Stimulated activated CD8-positive, alpha-beta memory T cell treated with anti-CD3 and anti-CD28 coated beads, Interleukin-12 subunit alpha, Interleukin-12 subunit beta, amount 100 ng/mL, for 4 hours (primary cell): ENCODE results near the gene EMCN.

Experiments used
- DNase-seq: peaks from one replicate; pipeline ENCODE4 v3.0.0-alpha.2; 2020; ENCODE audit warnings: low read depth

Gene EMCN

DNA sequence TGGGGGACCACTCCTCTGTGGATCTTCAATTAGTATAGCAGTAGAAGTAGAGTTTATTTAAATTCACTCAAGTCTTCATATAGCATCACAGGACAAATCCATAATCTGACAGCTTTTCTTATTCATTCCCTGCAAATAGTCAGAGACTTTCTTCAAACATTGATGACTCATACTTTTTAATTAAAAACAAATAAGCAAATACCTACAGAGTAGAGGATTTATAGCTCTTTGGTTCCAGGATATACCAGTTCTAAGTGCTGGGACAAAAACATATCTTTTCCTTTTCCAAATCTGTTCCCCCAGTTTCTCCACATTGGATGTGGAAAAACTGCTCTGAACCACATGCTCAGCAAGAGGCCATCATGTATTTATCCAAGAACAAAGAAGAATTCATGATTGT, 24.1 kb downstream of the EMCN start:
- DNase-seq = no peak

DNA sequence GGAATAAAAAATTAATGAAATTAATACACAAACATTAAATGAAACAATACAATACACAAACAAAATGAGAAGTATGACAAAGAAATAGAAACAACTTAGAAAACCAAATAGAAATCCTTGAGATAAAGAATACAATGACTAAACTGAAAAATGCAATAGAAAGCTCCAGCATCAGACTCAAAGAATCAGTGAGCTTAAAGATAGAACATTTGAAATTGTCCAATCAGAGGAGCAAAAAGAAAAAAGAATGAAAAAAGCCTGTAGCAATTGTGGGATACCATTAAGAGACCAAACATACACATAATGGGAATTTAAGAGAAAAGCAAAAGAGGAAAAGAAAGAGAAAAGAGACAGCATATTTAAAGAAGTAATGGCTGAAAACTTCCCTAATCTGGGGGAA, 25.7 kb downstream of the EMCN start:
- no peak for DNase-seq

DNA sequence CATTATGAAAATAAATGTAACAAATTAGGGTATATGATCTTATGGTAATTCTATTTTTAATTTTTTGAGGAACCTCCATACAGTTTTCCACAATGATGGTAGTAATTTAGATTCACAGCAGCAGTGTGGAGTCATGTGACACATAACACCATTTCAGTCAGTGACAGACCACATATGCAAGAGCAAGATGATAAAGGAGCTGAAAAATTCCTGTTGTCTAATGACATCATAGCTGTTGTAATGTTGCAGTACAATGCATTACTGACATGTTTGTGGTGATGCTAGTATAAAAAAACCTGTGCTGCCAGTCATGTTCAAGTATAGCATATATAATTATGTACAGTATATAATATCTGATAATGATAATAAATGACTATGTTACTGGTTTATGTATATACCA, 28.5 kb downstream of the EMCN start:
- no peak for DNase-seq

DNA sequence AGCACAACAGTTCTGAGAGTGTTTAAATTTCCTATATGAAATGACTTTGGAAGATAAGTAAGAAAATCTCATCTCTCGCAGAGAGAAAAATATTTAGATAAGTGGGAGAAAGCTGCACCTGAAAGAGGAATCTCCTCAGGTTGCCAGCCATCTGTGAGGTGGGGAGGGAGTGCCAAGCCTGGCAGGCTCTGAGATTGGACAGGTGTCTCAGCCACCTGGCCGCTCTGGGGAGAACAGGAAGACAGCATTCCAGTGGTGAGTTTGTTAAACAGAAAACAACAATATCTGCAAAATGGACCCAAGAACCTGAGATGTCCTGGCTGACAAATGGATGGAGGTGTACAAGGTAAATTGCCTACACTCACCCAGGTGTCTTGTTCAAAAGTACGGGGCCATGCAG, 31.3 kb downstream of the EMCN start:
- no peak for DNase-seq

DNA sequence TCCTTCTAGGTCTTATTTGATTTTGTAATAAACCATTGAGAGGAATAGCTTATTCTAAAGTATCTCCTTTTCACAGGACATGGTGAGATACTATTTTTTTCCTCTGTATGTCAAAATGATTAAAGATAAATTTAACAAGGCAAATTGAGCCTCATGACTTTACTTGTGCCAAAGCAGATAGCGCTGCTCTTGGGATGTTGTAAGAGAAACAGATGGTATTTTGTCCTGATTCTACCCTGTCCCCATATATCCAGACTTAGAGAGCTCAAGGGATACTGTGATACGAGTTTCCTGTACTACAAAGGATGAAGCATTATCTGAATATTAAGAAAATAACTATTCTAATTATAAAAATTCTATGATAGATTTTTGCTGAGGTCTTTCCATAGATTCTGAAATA, 34.0 kb downstream of the EMCN start:
- no peak for DNase-seq

DNA sequence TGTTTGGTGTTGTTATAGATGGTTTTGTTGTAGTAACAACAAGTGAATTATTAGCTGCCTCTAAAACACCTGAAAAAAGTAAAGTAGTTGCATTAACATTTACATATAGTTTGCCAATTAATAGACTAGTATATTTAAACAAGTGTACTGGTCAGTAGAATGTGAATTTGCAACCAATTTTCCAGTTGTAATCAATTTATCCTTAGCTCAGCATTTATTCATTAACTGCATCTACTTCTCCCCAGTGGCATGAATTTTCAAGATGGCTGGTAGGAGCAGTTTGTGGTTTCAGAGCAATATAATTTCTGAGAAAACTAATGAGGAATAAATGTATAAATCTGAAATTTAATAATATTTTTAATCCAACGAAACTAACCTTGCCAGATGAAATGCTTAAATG, 37.9 kb downstream of the EMCN start:
- DNase-seq = no peak

DNA sequence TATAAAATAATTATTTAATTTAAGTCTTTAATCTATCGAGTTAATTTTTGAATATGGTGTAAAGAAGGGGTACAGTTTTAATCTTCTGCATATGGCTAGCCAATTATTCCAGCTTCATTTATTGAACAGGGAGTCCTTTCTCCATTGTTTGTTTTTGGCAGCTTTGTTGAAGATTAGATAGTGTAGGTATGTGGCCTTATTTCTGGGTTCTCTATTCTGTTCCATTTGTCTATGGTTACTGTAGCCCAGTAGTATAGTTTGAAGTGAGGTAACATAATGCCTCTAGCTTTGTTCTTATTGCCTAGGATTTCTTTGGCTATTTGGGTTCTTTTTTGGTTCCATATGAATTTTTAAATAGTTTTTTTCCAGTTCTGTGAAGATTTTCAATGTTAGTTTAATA, 48.3 kb downstream of the EMCN start:
- DNase-seq = no peak

DNA sequence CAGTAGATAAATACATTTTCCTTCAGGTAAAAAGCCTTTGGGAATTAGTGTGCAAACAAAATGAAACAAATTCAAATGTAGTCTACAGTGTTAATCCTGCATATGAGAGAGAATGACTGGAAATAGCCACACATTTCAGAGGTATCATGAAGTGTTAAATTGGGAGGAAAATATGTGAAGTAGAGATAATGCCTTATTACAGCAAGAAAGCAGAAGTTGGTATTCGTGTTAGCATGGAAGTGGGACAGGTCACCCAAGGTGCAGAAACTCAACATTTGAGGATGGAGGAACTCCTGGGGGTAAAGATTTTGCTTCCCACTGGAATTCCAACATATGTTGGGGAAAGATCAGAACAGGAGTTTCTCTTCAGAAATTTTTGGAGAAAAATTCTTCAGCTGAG, 51.3 kb downstream of the EMCN start:
- no peak for DNase-seq

DNA sequence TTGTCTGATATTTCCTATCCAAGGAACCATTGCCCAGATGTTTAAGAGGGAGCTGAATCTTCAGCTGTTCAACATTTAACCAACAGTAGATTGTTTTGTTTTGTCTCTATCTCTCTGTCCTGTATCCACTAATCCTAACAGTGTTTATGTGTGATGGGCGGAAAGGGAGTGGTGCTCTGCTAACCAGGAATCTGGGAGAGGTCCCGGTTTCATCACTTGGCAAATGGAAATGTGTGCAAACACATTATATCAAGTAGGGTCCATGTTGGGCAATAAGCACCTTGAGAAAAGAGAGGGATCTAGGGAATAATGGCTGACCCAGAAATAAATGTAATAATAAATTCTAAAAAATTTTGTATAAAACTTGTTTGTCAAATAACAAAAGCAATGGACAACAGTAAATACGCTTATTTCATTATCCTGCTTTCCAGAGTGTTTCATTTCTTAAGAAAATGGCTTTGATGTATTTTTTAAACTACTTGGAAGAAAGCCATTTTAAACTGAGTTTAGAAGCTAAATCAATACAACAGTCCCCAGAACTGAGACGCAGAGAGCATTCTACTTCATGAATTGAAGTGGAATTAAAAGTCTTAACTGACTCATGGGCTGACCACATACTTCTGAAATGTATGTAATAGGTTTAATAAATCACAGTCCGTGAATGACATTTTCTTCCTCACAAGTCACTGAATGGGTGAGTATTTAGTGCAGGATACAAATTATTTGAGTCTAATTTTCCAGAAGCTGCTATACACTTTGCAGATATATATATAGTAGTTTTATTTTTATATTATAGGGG, 55.8 kb downstream of the EMCN start:
- no peak for DNase-seq

DNA sequence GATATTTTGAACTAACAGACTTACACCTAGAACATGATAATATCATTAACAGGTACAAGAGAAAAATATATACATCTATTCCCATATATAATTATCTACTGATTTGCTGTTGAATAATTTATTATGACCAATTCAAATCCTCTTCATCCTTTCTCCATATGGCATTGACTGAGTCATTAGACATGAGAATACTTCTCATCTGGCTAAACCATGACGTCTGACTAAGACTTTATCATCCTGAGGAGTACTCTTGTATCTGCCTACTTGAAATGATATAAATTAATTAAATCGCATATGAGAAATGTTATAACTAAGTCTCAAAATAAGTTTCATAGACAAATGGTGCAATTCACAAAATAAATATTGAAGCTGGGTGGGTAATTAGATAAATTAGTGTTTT, 67.4 kb downstream of the EMCN start:
- DNase-seq = no peak

DNA sequence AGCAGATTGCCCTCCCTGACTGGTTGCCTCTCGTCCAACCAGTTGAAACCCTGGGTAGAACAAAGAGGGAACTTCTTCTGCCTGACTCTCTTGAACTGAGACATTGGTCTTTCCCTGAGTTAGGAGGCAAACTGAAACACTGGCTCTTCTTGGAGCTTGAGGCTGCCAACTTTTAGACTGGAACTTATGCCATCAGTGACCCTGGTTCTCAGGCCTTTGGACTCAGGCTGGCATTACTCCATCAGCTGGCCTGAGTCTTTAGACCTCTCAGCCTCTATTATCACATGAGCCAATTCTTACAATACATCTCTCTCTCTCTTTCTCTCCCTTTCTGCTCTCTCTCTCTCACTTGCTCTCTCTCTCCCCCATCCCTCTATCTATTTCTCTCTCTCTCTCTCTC, 86.4 kb downstream of the EMCN start:
- no peak for DNase-seq

DNA sequence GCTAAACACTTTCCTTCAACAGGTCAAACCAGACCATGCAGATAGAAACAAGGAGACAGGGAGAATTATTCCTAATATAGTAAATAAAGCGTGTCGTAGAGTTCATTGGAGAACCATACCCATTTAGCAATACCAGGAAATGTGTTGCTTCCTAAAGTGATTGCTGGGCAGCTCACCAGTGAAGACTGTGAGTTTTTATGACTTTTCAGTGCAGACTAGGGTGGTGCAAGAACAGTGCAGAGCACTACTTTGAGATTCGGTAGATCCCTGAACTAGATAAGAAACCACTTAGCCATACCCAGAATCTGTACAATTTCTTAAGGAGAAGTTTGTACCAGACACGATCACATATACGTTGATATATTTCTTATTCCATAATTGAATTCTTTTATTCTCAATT, 87.4 kb downstream of the EMCN start:
- no peak for DNase-seq

DNA sequence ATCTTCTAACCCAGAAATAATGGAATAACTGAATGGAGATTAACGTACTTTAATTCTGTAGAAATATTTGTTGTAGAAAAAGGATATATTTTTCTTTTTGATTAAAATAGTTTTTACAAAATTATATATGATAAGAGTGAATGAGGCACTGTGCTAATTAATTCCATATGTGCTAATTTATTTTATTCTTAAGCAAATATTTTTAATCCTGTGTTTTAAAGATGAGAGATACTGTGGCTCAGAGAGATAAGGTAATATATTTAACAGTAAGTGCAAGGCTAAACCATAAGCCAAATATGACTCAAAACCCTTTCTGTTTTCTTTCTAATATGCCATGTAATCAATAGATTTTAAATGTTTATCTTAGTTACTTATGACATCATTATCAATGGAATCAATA, 88.2 kb downstream of the EMCN start:
- DNase-seq = no peak

DNA sequence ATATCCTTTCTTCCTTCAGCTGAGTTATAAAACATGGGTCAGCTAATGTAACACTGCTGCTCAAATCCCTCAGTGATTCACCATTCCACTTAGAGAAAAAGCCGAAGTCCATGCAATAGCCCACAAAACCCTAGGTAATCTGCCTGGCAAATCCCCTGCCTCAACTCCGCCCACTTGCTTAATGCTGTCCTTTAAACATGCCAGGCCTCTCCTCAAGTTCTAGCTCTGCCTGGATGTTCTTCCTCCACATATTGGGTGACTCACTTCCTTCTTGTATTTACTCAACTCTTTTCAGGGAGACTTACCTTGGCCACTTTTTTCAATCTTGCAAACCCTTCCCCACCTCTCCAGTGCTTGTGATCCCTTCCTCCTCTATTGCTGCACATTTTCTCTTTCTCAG, 89.8 kb downstream of the EMCN start:
- DNase-seq = no peak

DNA sequence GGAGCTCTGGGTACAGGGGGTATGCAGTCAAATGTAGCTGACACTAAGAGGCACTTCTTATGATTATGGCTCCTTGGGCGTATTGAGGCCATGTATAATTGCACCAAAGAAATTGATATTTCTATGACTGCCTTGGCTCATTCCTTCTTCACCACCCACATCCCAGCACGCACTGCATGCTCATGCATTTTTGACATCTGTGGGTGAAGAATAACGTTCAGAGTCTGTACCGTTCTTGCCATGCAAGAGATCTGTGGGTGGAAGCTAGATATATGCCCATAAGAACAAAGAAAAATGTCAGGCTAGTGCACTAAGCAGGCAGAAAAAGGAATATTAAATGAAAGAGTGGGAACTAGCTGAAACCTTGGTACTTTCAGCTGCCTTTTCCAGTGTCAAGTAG, 93.4 kb downstream of the EMCN start:
- no peak for DNase-seq

DNA sequence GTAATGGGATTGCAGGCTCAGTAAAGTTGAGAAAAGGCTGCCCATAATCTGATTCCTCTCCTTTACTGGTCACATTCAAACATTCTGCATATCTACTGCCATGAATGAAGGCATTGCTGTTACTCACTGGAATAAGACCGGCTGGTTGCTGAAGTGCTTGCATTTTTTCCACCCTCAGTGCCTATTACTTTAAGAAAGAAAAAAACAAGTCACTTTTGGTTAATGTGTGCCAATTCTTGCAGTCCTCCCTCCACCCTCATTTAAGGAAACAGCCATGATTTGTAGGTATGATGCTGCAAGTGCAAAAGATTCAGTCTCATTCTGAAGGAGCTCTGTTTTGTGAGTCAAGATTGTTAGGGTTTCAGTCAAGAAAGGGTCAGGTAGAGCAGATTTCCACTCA, 94.9 kb downstream of the EMCN start:
- DNase-seq = no peak

DNA sequence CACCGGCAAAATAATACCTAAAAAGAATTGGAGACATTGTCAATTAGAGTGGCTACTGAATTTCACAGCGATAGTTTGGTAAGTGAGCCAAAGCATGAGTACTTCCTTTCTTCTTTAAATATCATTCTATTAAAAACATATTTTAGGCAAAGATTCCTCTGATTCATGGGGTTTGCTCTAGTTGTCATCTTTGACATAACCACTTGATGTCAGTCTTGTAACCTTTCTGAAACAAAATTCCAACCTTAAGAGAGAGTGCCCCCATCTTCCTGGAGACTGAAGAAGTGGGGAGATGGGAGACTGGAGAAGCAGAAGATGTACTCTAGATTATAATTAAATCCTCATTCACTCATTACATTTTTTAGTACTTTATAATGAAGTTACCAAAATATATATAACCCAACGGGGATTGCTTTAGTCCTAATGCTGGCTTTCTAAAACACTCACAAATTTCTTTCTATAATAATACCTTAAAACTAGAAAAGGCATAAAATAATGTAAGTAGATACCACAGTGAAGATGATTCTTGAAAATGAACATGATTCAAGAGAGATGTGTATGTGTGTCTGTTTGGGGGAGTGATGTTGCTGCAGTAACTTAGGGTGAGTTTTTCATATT, 96.4 kb downstream of the EMCN start:
- DNase-seq = no peak

DNA sequence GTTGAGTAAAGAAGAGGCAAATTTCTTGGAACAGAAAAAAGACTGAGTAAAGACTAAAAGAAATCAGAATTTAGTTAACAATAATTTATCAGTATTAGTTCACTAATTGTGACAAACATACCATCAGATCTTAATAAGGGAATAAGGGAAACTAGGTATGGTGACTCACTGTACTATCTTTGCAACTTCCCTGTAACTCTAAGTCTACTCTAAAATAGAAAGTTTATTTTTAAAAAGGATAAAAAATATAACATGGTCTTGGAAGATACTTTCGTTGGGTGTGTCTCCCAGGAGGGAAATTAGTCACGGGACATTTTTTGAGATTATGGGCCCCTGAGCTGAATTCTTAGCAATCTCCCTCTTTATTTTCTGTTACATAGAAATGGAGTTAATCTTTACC, 97.3 kb downstream of the EMCN start:
- no peak for DNase-seq

DNA sequence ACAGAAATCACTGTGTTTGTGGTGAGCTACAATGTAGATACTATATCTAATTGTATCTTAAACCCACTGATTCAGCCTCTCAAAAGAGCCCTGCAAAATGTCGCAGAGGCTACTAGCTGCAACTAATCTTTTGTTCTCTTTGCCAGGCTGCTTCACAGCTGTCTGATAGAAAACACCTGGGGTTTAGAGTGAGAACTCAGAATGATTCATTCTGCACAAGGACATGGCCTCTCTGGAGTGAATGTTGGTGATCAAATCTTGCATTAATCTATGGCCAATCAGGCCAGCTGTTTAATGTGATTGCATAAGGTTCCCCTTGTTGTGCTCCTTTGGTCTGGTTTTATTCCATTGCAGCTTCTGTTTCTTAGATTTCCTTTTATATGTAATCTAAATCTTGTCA, 100.3 kb downstream of the EMCN start:
- DNase-seq = no peak

DNA sequence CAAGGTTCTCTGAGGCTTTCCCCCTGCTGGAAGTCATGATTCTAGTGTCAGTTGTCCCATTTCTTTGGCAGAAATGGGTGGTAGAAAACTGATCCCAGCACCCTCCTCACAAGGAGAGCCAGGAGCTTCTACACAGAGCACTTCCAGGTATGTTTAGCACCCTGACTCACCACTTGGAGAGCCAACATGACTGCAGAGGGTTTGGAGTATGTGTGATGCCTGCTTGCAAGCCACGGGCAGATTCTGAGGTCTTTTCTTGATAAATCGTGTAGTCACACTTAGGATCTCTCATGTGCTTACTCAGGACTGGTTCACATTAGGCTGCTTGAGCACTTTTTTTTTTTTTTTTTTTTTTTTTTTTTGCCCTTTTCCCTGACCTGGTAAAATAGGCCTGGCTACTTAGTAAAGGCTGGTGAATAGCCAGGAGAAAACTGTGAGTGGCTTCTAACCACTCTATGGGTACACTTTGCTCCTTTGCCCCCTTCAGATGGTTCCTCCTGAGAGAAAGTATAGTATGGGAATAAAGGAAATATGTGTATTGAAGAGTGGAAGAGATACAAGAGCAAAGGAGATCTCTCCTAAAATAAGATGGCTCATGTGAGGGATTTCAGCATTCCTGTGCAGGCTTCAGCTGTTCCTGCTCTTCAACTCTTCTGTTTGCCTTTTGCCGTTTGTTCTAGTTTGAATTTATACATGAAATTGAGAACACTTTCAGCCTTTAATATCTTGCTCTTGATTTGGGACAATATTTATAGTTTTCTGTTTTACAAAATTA, 103.6 kb downstream of the EMCN start:
- DNase-seq = no peak

DNA sequence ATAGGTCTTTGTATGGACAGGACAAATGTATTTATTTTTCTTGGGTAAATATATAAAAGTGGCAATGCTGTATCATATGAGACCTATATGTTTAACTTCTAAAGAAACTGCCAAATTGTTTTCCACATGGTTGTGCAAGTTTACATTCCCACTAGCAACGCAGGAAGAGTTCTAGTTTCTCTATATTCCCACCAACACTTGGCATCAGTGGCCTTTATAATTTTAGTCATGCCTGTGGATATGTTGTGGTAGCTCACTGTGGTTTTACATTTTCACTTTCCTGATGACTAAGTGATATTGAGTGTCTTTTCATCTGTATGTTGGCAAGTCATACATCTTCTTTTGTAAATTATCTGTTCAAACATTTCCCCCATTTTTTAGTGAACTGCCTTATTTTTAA, 126.0 kb downstream of the EMCN start:
- no peak for DNase-seq

DNA sequence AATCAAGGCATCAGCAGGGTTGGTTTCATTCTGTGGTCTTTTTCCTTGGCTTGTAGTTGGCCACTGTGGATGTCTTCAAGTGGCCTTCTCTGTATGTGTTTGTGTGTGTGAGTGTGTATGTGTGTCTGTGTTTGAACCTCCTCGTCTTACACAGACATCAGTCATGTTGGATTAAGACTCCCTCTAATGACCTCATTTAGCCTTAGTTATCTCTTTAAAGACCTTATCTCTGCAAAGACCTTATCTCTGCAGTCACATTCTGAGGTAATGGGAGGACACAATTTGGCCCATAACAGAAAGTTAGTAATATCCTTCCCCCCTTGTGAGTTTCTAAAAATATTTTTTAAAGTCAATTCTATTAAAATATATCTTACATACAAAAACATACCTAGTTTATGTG, 126.7 kb downstream of the EMCN start:
- no peak for DNase-seq

DNA sequence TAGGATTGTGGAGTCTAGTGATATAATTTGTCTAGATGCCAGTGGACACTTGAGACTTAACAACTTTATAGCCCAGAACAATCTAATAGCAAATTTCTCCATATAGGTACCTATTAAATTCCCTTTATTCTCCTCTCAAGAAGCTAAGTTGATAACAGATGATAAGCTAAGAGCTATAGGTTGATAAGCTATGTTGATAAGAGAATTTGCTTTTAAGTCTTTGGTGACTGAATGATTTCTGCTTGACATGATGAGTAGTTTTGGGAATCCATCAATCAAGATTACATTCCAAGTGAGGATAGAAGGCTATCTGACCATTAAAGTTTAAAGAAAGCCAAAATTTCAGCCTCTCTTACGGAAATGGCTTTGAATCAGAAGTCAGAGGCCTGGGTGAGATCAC, 131.6 kb downstream of the EMCN start:
- DNase-seq = no peak
